Measurements from ENCODE around the gene KRTDAP.

Gene KRTDAP

GRCh38 chr19:35449359-35450043 is 40.8 kb downstream of the KRTDAP start:
- DNase-seq = no peak

GRCh38 chr19:35447606-35448469 is 42.4 kb downstream of the KRTDAP start, which contains the start of gene FFAR2:
Gene FFAR2 (plus strand): TSS chr19:35448257. CDS start chr19:35449715, 1,458 bp downstream.
- DNase-seq = no peak

GRCh38 chr19:35445826-35446593 is 44.3 kb downstream of the KRTDAP start:
- DNase-seq = no peak

GRCh38 chr19:35444735-35445134 is 45.5 kb downstream of the KRTDAP start:
- no peak for DNase-seq

GRCh38 chr19:35442091-35442490 is 48.2 kb downstream of the KRTDAP start:
- no peak for DNase-seq

GRCh38 chr19:35439921-35440320 is 50.3 kb downstream of the KRTDAP start:
- no peak for DNase-seq

GRCh38 chr19:35438527-35438926 is 51.7 kb downstream of the KRTDAP start:
- no peak for DNase-seq

GRCh38 chr19:35438096-35438495 is 52.2 kb downstream of the KRTDAP start:
- no peak for DNase-seq

- DNase-seq = no peak
Measured at GRCh38 chr19:35437406-35437951, 52.8 kb downstream of the KRTDAP start.

All from GDM1 (cell line).